IPS DF 6.9 (cell line): ENCODE results near the gene TAB2.
"Not testable (repeated sequence)": the region's sequence is repeated elsewhere in the genome, so short reads cannot be mapped to it uniquely, and the experiment has no call there.

ENCODE experiments used
- DNase-seq: peaks from one replicate; pipeline ENCODE4 v3.0.0-alpha.2; 2013; ENCODE audit warnings: low read depth, low spot score
- H3K27ac ChIP-seq: one replicate; pipeline ENCODE4 v1.5.1; 2013; ENCODE audit warnings: low read length, control low read depth
- H3K27me3 ChIP-seq: 2 replicates; pipeline ENCODE4 v1.6.1; 2013; ENCODE audit warnings: mild to moderate bottlenecking, low read length; ENCODE audit not compliant: control insufficient read depth, insufficient read depth
- H3K36me3 ChIP-seq: 2 replicates; pipeline ENCODE4 v1.6.1; 2013; ENCODE audit warnings: low read length; ENCODE audit not compliant: control insufficient read depth, insufficient read depth
- H3K4me1 ChIP-seq: 2 replicates; pipeline ENCODE4 v1.6.1; 2013; ENCODE audit warnings: low read length; ENCODE audit not compliant: control insufficient read depth, insufficient read depth
- H3K4me3 ChIP-seq: 2 replicates; pipeline ENCODE4 v1.5.1; 2013; ENCODE audit warnings: mild to moderate bottlenecking, low read length
- H3K9me3 ChIP-seq: 2 replicates; pipeline ENCODE4 v1.6.1; 2013; ENCODE audit warnings: low read length, inconsistent platforms; ENCODE audit not compliant: control insufficient read depth, insufficient read depth
- WGBS: extraction: QIAGEN DNeasy Blood & Tissue Kit; methylation state at CpG from one replicate; pipeline ENCODE4 v1.1.7; 2013; ENCODE audit warnings: mixed read lengths, missing lambda C conversion rate; ENCODE audit not compliant: insufficient read length, insufficient coverage; 5-methylcytosine and 5-hydroxymethylcytosine counted together

TAB2 gene

GRCh38 chr6:149439626-149440025, 122.1 kb downstream of the TAB2 start:
- DNase-seq = no peak
- Histone ChIP-seq H3K27me3 (no peaks in the 10 kb centered on the region), H3K4me3 (no peak overlapping the region), H3K27ac (no peak overlapping the region), H3K36me3 (no peaks in the 10 kb centered on the region), H3K9me3 (no peaks in the 10 kb centered on the region), H3K4me1 (no peaks in the 10 kb centered on the region)
- WGBS = no CpG with 5 or more reads among the region's 1 CpG

GRCh38 chr6:149440735-149441671, 123.5 kb downstream of the TAB2 start:
- no peak for DNase-seq
- no peak overlapping the region for H3K4me3 ChIP-seq
- H3K27me3 ChIP-seq = no peaks in the 10 kb centered on the region
- no peaks in the 10 kb centered on the region for H3K36me3 ChIP-seq
- no peak overlapping the region for H3K27ac ChIP-seq
- H3K9me3 ChIP-seq = no peaks in the 10 kb centered on the region
- H3K4me1 ChIP-seq = no peaks in the 10 kb centered on the region
- no CpG with 5 or more reads among the region's 16 CpGs for WGBS

DNA sequence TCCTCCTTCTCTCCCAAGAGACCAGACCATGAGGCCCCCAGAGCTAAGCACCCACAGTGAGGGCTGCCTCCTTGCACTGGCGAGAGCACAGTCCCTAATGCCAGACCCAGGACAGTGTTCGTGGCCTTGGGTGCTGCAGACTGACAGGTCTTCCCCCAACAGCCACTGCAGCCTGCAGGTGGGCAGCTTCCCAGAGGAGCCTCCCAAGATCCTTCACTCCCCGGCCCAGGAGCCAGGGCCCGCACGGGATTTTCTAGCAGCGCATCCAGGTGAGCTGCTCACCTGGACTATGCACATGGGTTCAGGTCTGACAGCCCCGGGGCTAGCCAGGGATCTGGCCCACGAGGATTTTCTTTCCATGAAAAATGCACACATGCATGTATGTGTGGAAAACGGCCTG, 124.2 kb downstream of the TAB2 start:
- no CpG with 5 or more reads among the region's 9 CpGs for WGBS
- Histone ChIP-seq H3K27ac (no peak overlapping the region), H3K4me3 (no peak overlapping the region), H3K9me3 (no peaks in the 10 kb centered on the region), H3K27me3 (no peaks in the 10 kb centered on the region), H3K4me1 (no peaks in the 10 kb centered on the region), H3K36me3 (no peaks in the 10 kb centered on the region)
- no peak for DNase-seq

DNA sequence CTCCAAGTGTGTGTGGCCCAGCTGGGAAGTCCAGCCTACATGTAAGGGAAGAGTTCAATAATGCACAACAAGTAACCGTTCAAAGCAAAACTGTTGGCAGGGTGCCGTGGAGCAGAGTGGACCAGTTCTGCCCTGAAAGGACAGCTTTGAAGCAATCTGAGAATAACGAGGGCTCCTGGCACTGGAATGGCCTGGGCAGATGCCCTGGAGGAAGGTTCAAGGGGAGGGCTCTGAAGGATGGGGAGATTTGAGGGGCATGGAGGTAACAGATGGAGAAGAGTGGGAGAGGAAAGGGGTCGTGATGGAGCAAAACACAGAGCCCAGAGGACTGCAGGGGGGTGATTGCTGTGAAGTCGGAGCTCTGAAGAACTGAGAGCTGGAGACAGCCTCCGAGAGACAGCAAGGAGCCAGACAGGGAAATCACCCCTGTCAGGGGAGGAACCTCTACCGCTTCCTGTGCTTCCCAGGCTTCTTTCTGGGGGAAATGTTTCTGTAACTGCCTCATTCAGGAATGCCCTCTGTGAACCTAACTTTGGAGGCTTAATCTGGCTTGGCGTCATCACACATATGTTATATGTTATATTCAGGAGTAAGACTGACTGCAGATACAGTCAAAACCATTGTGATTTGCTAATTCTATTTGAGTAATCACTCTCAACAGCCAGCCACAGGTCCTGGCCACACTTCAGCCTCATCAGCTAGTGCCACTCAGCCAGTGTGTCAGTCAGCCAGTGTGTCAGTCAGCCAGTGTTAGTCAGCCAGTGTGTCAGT, 126.1 kb downstream of the TAB2 start:
- WGBS = no CpG with 5 or more reads among the region's 8 CpGs
- no peak for DNase-seq
- Histone ChIP-seq H3K9me3 (no peaks in the 10 kb centered on the region), H3K27me3 (no peaks in the 10 kb centered on the region), H3K4me3 (no peak overlapping the region), H3K36me3 (no peaks in the 10 kb centered on the region), H3K4me1 (no peaks in the 10 kb centered on the region), H3K27ac (no peak overlapping the region)

- not testable (repeated sequence) for H3K27ac ChIP-seq, H3K27me3 ChIP-seq, H3K4me1 ChIP-seq, H3K36me3 ChIP-seq, DNase-seq, H3K9me3 ChIP-seq, H3K4me3 ChIP-seq
- whole genome bisulfite sequencing = no CpG with 5 or more reads among the region's 3 CpGs
Measured at GRCh38 chr6:149444360-149445094, 127.0 kb downstream of the TAB2 start.

- WGBS = no CpG with 5 or more reads among the region's 6 CpGs
- H3K36me3 ChIP-seq = no peaks in the 10 kb centered on the region
- H3K4me3 ChIP-seq = no peak overlapping the region
- H3K9me3 ChIP-seq = no peaks in the 10 kb centered on the region
- H3K4me1 ChIP-seq = no peaks in the 10 kb centered on the region
- H3K27me3 ChIP-seq = peaks cover under 1% of the 10 kb centered on the region; the same call in 1 of the 2 replicates
- DNase-seq = no peak
- no peak overlapping the region for H3K27ac ChIP-seq
Measured at GRCh38 chr6:149445095-149445466, 127.6 kb downstream of the TAB2 start.

DNA sequence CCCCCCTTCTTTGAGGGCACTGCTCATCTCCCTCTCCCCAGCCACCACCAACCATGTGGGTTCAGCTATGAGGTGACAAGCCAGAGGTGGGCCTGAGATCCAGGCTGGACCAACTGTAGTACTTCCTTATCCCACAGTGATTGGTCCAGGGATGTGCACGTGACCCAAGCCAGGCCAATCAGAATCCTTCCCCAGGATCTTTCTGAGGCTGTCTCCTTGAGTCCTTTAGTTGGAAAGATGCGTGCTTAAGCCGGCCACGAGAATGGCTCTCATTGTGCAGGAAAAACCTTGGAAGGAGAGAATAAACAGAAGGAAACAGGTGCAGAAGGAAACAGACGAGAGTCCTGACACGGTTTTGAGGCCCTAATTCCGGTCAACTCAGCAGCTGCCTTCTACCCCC, 128.1 kb downstream of the TAB2 start:
- no peak overlapping the region for H3K4me3 ChIP-seq
- no peaks in the 10 kb centered on the region for H3K9me3 ChIP-seq
- whole genome bisulfite sequencing = no CpG with 5 or more reads among the region's 7 CpGs
- no peak for DNase-seq
- H3K4me1 ChIP-seq = 0 out of 2 replicates have a peak, but pooled peaks cover 1% of the 10 kb centered on the region
- H3K36me3 ChIP-seq = no peaks in the 10 kb centered on the region
- H3K27me3 ChIP-seq = peaks cover 5% of the 10 kb centered on the region; the same call in 1 of the 2 replicates
- no peak overlapping the region for H3K27ac ChIP-seq

DNA sequence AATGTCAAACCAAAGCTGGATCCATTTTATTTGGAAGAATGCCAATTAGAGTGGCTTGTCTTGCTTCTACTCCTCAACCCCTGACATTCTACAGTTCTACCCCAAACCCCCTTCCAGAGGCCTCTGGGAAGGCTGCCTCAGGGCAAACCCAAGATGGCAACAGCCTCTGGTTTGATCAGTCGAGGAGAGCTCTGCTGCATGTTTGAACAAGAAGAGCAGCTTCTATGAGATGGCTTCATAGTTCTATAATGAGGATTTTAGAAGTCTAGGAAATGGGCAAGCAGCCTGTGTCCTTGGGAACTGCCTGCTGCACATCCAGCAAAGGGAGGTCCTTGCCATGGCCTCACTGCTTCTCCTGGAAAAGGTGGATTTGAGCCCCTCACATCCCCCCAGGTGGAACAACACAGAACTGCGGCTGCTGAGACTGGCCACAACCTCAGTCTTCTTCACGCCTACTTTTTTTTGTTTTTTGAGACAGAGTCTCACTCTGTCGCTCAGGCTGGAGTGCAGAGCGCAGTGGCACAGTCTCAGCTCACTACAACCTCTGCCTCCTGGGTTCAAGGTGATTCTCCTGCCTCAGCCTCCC, 129.4 kb downstream of the TAB2 start:
- Histone ChIP-seq H3K4me1 (0 out of 2 replicates have a peak, but pooled peaks cover 2% of the 10 kb centered on the region), H3K36me3 (no peaks in the 10 kb centered on the region), H3K4me3 (no peak overlapping the region), H3K27ac (no peak overlapping the region), H3K27me3 (peaks cover 17% of the 10 kb centered on the region), H3K9me3 (no peaks in the 10 kb centered on the region)
- no peak for DNase-seq
- WGBS = no CpG with 5 or more reads among the region's 5 CpGs

DNA sequence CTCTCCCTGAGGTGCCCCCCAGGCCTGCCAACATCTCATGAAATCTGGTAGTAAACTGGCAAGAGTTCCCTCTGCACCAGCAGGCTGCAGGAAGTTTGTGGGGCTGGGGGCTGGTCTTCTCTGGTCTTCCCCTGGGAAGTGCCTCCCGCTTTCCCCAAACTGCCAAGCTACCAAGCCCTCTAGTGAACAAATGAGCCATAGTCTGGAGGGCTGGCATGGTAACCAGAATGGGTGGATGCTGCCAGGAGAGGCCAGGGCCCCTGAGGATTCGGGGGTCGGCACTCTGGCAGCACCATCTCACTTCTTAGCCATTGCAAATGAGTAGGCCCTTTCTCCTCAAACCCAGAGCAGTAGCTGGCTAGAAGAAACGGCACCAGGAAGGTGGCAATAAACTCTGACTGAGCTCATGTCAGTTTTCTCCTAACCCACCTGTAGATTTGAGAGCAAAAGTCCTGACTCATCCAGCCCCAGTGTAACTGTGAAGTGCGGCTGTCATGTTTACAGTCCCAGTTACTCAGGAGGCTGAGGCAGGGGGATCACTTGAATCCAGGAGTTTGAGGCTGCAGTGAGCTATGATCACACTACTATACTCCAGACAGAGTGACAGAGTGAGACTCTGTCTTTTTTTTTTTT, 131.4 kb downstream of the TAB2 start:
- Histone ChIP-seq H3K4me1 (0 out of 2 replicates have a peak, but pooled peaks cover 2% of the 10 kb centered on the region), H3K4me3 (no peak overlapping the region), H3K27me3 (peaks cover 23% of the 10 kb centered on the region), H3K27ac (no peak overlapping the region), H3K9me3 (no peaks in the 10 kb centered on the region), H3K36me3 (no peaks in the 10 kb centered on the region)
- no CpG with 5 or more reads among the region's 5 CpGs for WGBS
- no peak for DNase-seq
